Esophagus squamous epithelium (tissue), 5 donors: Measurements from ENCODE around the gene RPS19BP1. TPM values are rescaled to one million over a fixed set of nuclear protein-coding genes. Genes with fewer than 3 reads are reported as not detected.

Experiments used
- DNase-seq: peaks from one replicate; lab custom pipeline; 2025; lab: John Stamatoyannopoulos, UW
- H3K27ac ChIP-seq, 4 donors: fragments of 200-600 bp; sonication (generic); one replicate each; pipeline ENCODE4 v1.5.1; 2016 to 2019; ENCODE audit warnings: mild to moderate bottlenecking in 1 of 4
- H3K27me3 ChIP-seq, 4 donors: fragments of 200-600 bp; sonication (generic); 1 replicate in 3 of 4; 2 replicates in 1 of 4; pipeline versions ENCODE4 v1.5.1 to v1.6.0; 2017 to 2021; ENCODE audit warnings: antibody characterized with exemption in 1 of 4
- H3K36me3 ChIP-seq, 3 donors: fragments of 200-600 bp; sonication (generic); one replicate each; pipeline ENCODE4 v1.5.1; 2016 to 2019
- H3K4me1 ChIP-seq, 3 donors: fragments of 200-600 bp; sonication (generic); one replicate each; pipeline ENCODE4 v1.5.1; 2017 to 2019
- H3K4me3 ChIP-seq, 4 donors: fragments of 200-600 bp; sonication (generic); 1 replicate in 3 of 4; 2 replicates in 1 of 4; pipeline ENCODE4 v1.5.1; 2016 to 2019; ENCODE audit warnings: mild to moderate bottlenecking in 2 of 4, moderate library complexity in 1 of 4
- H3K9me3 ChIP-seq, 3 donors: fragments of 200-600 bp; sonication (generic); one replicate each; pipeline ENCODE4 v1.5.1; 2016 to 2019
- POLR2A ChIP-seq, 4 donors: fragments of 450-650 bp; IDR thresholded peaks; one replicate each; pipeline ENCODE4 v1.6.1; 2017; ENCODE audit warnings: antibody characterized with exemption in 4 of 4, mild to moderate bottlenecking in 4 of 4, moderate library complexity in 3 of 4
- WGBS, 2 donors: methylation state at CpG; one replicate each; pipeline ENCODE4 v1.1.5; 2018; 5-methylcytosine and 5-hydroxymethylcytosine counted together
- intact Hi-C: fragments of 100-400 bp; cut with DNase I; formaldehyde crosslinking; loops from one replicate; pipeline ENCODE4 v1.15.0; 2022
- total RNA-seq, 4 donors: library from RNA; depleted of rRNA; stranded (reverse); fragments of >200 nt; gene quantifications; one replicate each; pipeline ENCODE4 v1.1.0, GENCODE V29; 2016
- TF ChIP-seq, protein P1 (sequence below), 6 experiments: fragments of 450-650 bp in 4 of 6; fragments of 200-600 bp in 2 of 6; sonication (generic) in 2 of 6; IDR thresholded peaks; one replicate each; pipeline ENCODE4 v1.5.1; 2016 to 2019; ENCODE audit warnings: antibody characterized with exemption in 6 of 6, mild to moderate bottlenecking in 4 of 6, moderate library complexity in 4 of 6
- donor health status: DM: yes; HTN: yes; CAD: no.

RPS19BP1 gene
- total RNA-seq, 4 donors from 2014 or later: 70.9 to 109 (median 88.1) TPM

- Histone ChIP-seq H3K4me3 (no peak overlapping the region), H3K9me3 (no peaks in the 10 kb centered on the region), H3K4me1 (peaks cover 0 to 29% (median 5%) of the 10 kb centered on the region in 3 donors), H3K27ac (no peak overlapping the region), H3K27me3 (no peaks in the 10 kb centered on the region), H3K36me3 (no peaks in the 10 kb centered on the region)
- DNase-seq: no peak
- intact Hi-C loops: no loop called here
- TF ChIP-seq POLR2A (IDR thresholded peaks at IDR 0.05): no peak
- TF ChIP-seq, protein P1, sequence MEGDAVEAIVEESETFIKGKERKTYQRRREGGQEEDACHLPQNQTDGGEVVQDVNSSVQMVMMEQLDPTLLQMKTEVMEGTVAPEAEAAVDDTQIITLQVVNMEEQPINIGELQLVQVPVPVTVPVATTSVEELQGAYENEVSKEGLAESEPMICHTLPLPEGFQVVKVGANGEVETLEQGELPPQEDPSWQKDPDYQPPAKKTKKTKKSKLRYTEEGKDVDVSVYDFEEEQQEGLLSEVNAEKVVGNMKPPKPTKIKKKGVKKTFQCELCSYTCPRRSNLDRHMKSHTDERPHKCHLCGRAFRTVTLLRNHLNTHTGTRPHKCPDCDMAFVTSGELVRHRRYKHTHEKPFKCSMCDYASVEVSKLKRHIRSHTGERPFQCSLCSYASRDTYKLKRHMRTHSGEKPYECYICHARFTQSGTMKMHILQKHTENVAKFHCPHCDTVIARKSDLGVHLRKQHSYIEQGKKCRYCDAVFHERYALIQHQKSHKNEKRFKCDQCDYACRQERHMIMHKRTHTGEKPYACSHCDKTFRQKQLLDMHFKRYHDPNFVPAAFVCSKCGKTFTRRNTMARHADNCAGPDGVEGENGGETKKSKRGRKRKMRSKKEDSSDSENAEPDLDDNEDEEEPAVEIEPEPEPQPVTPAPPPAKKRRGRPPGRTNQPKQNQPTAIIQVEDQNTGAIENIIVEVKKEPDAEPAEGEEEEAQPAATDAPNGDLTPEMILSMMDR (IDR thresholded peaks at IDR 0.05): no peak
- WGBS, 2 donors: 80% methylated on average over 1 to 3 of the region's 9 CpGs
Observed at GRCh38 chr22:39490966-39491680, 41.4 kb downstream of the RPS19BP1 start.

- Histone ChIP-seq H3K27ac (no peak overlapping the region), H3K4me3 (no peak overlapping the region), H3K36me3 (no peaks in the 10 kb centered on the region), H3K4me1 (peaks cover 0 to 22% (median 5%) of the 10 kb centered on the region in 3 donors), H3K9me3 (no peaks in the 10 kb centered on the region), H3K27me3 (no peaks in the 10 kb centered on the region)
- intact Hi-C loops: no loop called here
- TF ChIP-seq, protein P1 (IDR thresholded peaks at IDR 0.05): no peak
- no peak for TF ChIP-seq POLR2A (IDR thresholded peaks at IDR 0.05)
- 31 to 43% methylated on average over 8 to 9 of the region's 13 CpGs for WGBS, 2 donors
- DNase-seq: peak; percentile 28
Observed at GRCh38 chr22:39490135-39490798, 42.3 kb downstream of the RPS19BP1 start.

- no peak overlapping the region for H3K27ac ChIP-seq
- no peak overlapping the region for H3K4me3 ChIP-seq
- H3K36me3 ChIP-seq: no peaks in the 10 kb centered on the region
- no peaks in the 10 kb centered on the region for H3K9me3 ChIP-seq
- no peaks in the 10 kb centered on the region for H3K27me3 ChIP-seq
- peaks cover 0 to 15% (median 5%) of the 10 kb centered on the region in 3 donors for H3K4me1 ChIP-seq
- TF ChIP-seq POLR2A (IDR thresholded peaks at IDR 0.05): no peak
- TF ChIP-seq, protein P1 (IDR thresholded peaks at IDR 0.05): no peak
- DNase-seq: no peak
- WGBS, 2 donors: 66 to 73% methylated on average over 5 to 12 of the region's 17 CpGs
- intact Hi-C loops: no loop called here
Observed at GRCh38 chr22:39489094-39490068, 43.2 kb downstream of the RPS19BP1 start.

DNA sequence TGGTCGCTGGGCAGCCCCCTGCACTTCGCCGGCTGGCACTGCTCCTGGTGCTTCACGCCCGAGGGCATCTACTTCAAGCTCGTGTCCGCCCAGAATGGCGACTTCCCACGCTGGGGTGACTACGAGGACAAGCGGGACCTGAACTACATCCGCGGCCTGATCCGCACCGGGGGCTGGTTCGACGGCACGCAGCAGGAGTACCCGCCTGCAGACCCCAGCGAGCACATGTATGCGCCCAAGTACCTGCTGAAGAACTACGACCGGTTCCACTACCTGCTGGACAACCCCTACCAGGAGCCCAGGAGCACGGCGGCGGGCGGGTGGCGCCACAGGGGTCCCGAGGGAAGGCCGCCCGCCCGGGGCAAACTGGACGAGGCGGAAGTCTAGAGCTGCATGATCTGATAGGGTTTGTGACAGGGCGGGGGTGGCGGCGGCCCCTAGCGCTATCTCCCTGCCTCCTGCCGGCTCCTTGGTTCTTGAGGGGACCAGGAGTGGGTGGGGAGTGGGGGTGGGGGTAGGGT, 43.9 kb downstream of the RPS19BP1 start:
- TF ChIP-seq, protein P1 (IDR thresholded peaks at IDR 0.05): no peak
- TF ChIP-seq POLR2A (IDR thresholded peaks at IDR 0.05): no peak
- peaks cover 0 to 2% (median 0%) of the 10 kb centered on the region in 4 donors for H3K27me3 ChIP-seq
- no peak overlapping the region for H3K27ac ChIP-seq
- no peaks in the 10 kb centered on the region for H3K36me3 ChIP-seq
- WGBS, 2 donors: 93 to 97% methylated on average over 6 to 13 of the region's 39 CpGs
- intact Hi-C loops: no loop called here
- H3K9me3 ChIP-seq: no peaks in the 10 kb centered on the region
- DNase-seq: no peak
- peaks cover 0 to 8% (median 2%) of the 10 kb centered on the region in 3 donors for H3K4me1 ChIP-seq
- no peak overlapping the region for H3K4me3 ChIP-seq
